H1 (cell line): ENCODE measurements around the gene CHRDL2. TPM values are rescaled to one million over a fixed set of nuclear protein-coding genes. Genes with fewer than 3 reads are reported as not detected.

Experiments used
- CTCF ChIA-PET: fragments of 300-600 bp; sonication (Branson Sonifier 250); formaldehyde crosslinking; loops from one replicate; lab custom pipeline; 2021; ENCODE audit not compliant: partially characterized antibody; lab: Charles Lee
- POLR2A ChIA-PET: fragments of 300-600 bp; sonication (Branson Sonifier 250); formaldehyde crosslinking; loops from one replicate; lab custom pipeline; 2021; ENCODE audit warnings: inconsistent platforms; ENCODE audit not compliant: partially characterized antibody; lab: Charles Lee
- DNase-seq, 2 experiments: peaks; one replicate each; pipeline versions ENCODE4 v3.0.0 to v3.0.0-alpha.2; 2010 to 2022; ENCODE audit warnings: low spot score in 2 of 2, low read depth in 1 of 2, mixed read lengths in 1 of 2
- FAIRE-seq: peaks from 2 replicates; lab custom pipeline; 2011; peaks lifted over from hg19 to GRCh38; lab: Jason Lieb, UNC
- H2AFZ ChIP-seq: 2 replicates; pipeline ENCODE4 v1.8.1; 2012; ENCODE audit warnings: low read length, inconsistent platforms
- H2AK5ac ChIP-seq: 2 replicates; pipeline ENCODE4 v1.6.1; 2013; ENCODE audit warnings: low read depth, low read length
- H2BK120ac ChIP-seq: replicated peaks from 2 replicates; pipeline ENCODE3; 2013; ENCODE audit warnings: low read depth, low read length, inconsistent platforms
- H2BK12ac ChIP-seq: 2 replicates; pipeline ENCODE4 v1.6.1; 2013; ENCODE audit warnings: low read depth, low read length
- H2BK15ac ChIP-seq: 2 replicates; pipeline ENCODE4 v1.6.1; 2013; ENCODE audit warnings: low read length
- H2BK20ac ChIP-seq: 2 replicates; pipeline ENCODE4 v1.6.1; 2013; ENCODE audit warnings: low read length
- H2BK5ac ChIP-seq: 2 replicates; pipeline ENCODE4 v1.6.1; 2013; ENCODE audit warnings: low read depth, low read length
- H3K14ac ChIP-seq: 2 replicates; pipeline ENCODE4 v1.6.1; 2013; ENCODE audit warnings: inconsistent platforms; ENCODE audit not compliant: insufficient read length
- H3K18ac ChIP-seq: 2 replicates; pipeline ENCODE4 v1.6.1; 2013; ENCODE audit warnings: low read length; ENCODE audit errors: extremely low read depth
- H3K23ac ChIP-seq: 2 replicates; pipeline ENCODE4 v1.6.1; 2013; ENCODE audit warnings: inconsistent platforms; ENCODE audit not compliant: insufficient read length
- H3K23me2 ChIP-seq: 2 replicates; pipeline ENCODE4 v1.6.1; 2013; ENCODE audit warnings: low read depth, low read length
- H3K27ac ChIP-seq: 2 replicates; pipeline ENCODE4 v1.6.1; 2011; ENCODE audit warnings: low read depth, low read length, inconsistent platforms
- H3K27me3 ChIP-seq, 4 experiments: replicated peaks in 1 of 4; 1 replicate in 1 of 4; 2 replicates in 3 of 4; pipeline versions ENCODE4 v1.6.1 to v1.8.1; 2011 to 2013; ENCODE audit warnings: low read length in 3 of 4, mild to moderate bottlenecking in 3 of 4, inconsistent platforms in 2 of 4, mixed read lengths in 2 of 4, moderate library complexity in 1 of 4; ENCODE audit not compliant: control insufficient read depth in 3 of 4, insufficient read depth in 3 of 4; ENCODE audit errors: extremely low read depth in 1 of 4
- H3K36me3 ChIP-seq, 4 experiments: 2 replicates each; pipeline versions ENCODE4 v1.6.1 to v1.8.1; 2011 to 2013; ENCODE audit warnings: mild to moderate bottlenecking in 4 of 4, low read length in 3 of 4, moderate library complexity in 2 of 4, control low read depth in 1 of 4, inconsistent platforms in 1 of 4; ENCODE audit not compliant: insufficient read depth in 4 of 4, control insufficient read depth in 2 of 4
- H3K4ac ChIP-seq: replicated peaks from 2 replicates; pipeline ENCODE3; 2013; ENCODE audit warnings: low read length, low read depth, mixed read lengths, inconsistent platforms; ENCODE audit not compliant: insufficient read length
- H3K4me1 ChIP-seq, 4 experiments: replicated peaks in 1 of 4; 1 replicate in 1 of 4; 2 replicates in 3 of 4; pipeline versions ENCODE4 v1.6.1 to v1.8.1; 2011 to 2013; ENCODE audit warnings: low read length in 3 of 4, inconsistent platforms in 2 of 4, mixed read lengths in 1 of 4; ENCODE audit not compliant: insufficient read depth in 4 of 4, control insufficient read depth in 3 of 4
- H3K4me2 ChIP-seq, 2 experiments: 2 replicates each; pipeline versions ENCODE4 v1.6.1 to v1.8.1; 2011 to 2013; ENCODE audit warnings: low read depth in 2 of 2, low read length in 2 of 2, control low read depth in 1 of 2, inconsistent platforms in 1 of 2, mild to moderate bottlenecking in 1 of 2; ENCODE audit not compliant: insufficient read depth in 1 of 2
- H3K4me3 ChIP-seq, 4 experiments: fragments of 200-600, 300-600 bp in 1 of 4; sonication (generic), shearing (Covaris generic), sonication (Bioruptor Twin) in 1 of 4; 2 replicates each; pipeline versions ENCODE4 v1.5.1 to v1.8.1; 2011 to 2016; ENCODE audit warnings: low read length in 4 of 4, low read depth in 3 of 4, control low read depth in 2 of 4, inconsistent platforms in 2 of 4, mild to moderate bottlenecking in 2 of 4, mixed read lengths in 1 of 4, moderate library complexity in 1 of 4; ENCODE audit not compliant: insufficient read depth in 2 of 4; ENCODE audit errors: extremely low read depth in 1 of 4
- H3K56ac ChIP-seq: replicated peaks from 2 replicates; pipeline ENCODE3; 2013; ENCODE audit warnings: low read depth, mild to moderate bottlenecking, mixed read lengths, low read length, inconsistent platforms; ENCODE audit not compliant: insufficient read length
- H3K79me1 ChIP-seq: 2 replicates; pipeline ENCODE4 v1.6.1; 2013; ENCODE audit warnings: low read depth, low read length, control low read depth
- H3K79me2 ChIP-seq, 2 experiments: 2 replicates each; pipeline versions ENCODE4 v1.6.1 to v1.8.1; 2012 to 2013; ENCODE audit warnings: low read length in 2 of 2, mild to moderate bottlenecking in 2 of 2, inconsistent platforms in 1 of 2; ENCODE audit not compliant: insufficient read depth in 2 of 2, control insufficient read depth in 1 of 2
- H3K9ac ChIP-seq, 4 experiments: replicated peaks in 1 of 4; 1 replicate in 1 of 4; 2 replicates in 3 of 4; pipeline versions ENCODE4 v1.6.1 to v1.8.1; 2011 to 2013; ENCODE audit warnings: low read depth in 3 of 4, low read length in 3 of 4, control low read depth in 2 of 4, mild to moderate bottlenecking in 2 of 4, moderate library complexity in 2 of 4, inconsistent platforms in 1 of 4; ENCODE audit errors: extremely low read depth in 1 of 4
- H3K9me3 ChIP-seq, 2 experiments: 2 replicates each; pipeline versions ENCODE4 v1.6.1 to v1.8.1; 2012 to 2013; ENCODE audit warnings: mild to moderate bottlenecking in 2 of 2, moderate library complexity in 2 of 2, control low read depth in 1 of 2, inconsistent platforms in 1 of 2, low read depth in 1 of 2, low read length in 1 of 2, mixed read lengths in 1 of 2; ENCODE audit not compliant: insufficient read depth in 2 of 2
- H4K20me1 ChIP-seq, 2 experiments: replicated peaks in 1 of 2; 2 replicates each; pipeline versions ENCODE3 to v1.8.1; 2011 to 2013; ENCODE audit warnings: inconsistent platforms in 2 of 2, low read length in 2 of 2, mild to moderate bottlenecking in 1 of 2; ENCODE audit not compliant: insufficient read depth in 2 of 2, control insufficient read depth in 1 of 2
- H4K5ac ChIP-seq: 2 replicates; pipeline ENCODE4 v1.6.1; 2013; ENCODE audit warnings: low read length, low read depth, mixed read lengths, inconsistent platforms; ENCODE audit not compliant: insufficient read length
- H4K8ac ChIP-seq: 2 replicates; pipeline ENCODE4 v1.8.0; 2013; ENCODE audit warnings: mild to moderate bottlenecking, moderate library complexity, low read length, inconsistent platforms; ENCODE audit not compliant: insufficient read depth; ENCODE audit errors: extremely low read depth
- H4K91ac ChIP-seq: replicated peaks from 2 replicates; pipeline ENCODE3; 2013; ENCODE audit warnings: low read length, mixed read lengths, inconsistent platforms; ENCODE audit not compliant: insufficient read length
- CHD2 ChIP-seq: IDR thresholded peaks from 2 replicates; pipeline ENCODE4 v1.6.1; 2012; ENCODE audit warnings: low read length, improper control_type of control experiment
- CREB1 ChIP-seq: IDR thresholded peaks from 2 replicates; pipeline ENCODE4 v1.6.1; 2012; ENCODE audit warnings: inconsistent platforms
- CTBP2 ChIP-seq: IDR thresholded peaks from 2 replicates; pipeline ENCODE4 v1.7.0; 2011; ENCODE audit warnings: borderline replicate concordance, mild to moderate bottlenecking, moderate library complexity, mixed read lengths, low read length; ENCODE audit not compliant: insufficient read depth, insufficient read length
- HDAC2 ChIP-seq, 2 experiments: fragments of 300-600 bp in 1 of 2; sonication (generic) in 1 of 2; IDR thresholded peaks; 2 replicates each; pipeline ENCODE4 v1.6.1; 2011 to 2012; ENCODE audit warnings: low read depth in 2 of 2, low read length in 2 of 2, mild to moderate bottlenecking in 2 of 2, moderate library complexity in 2 of 2, borderline replicate concordance in 1 of 2, inconsistent platforms in 1 of 2
- MAFK ChIP-seq: IDR thresholded peaks from 2 replicates; pipeline ENCODE4 v1.6.1; 2012; ENCODE audit warnings: low read depth, mild to moderate bottlenecking, improper control_type of control experiment, low read length
- PHF8 ChIP-seq: fragments of 200-600 bp; sonication (generic); conservative IDR thresholded peaks from 2 replicates; pipeline ENCODE4 v1.7.1; 2012; ENCODE audit warnings: low read depth, mild to moderate bottlenecking, inconsistent platforms, low read length, moderate library complexity
- POLR2A ChIP-seq, 2 experiments: IDR thresholded peaks; 1 replicate in 1 of 2; 2 replicates in 1 of 2; pipeline ENCODE4 v1.6.1; 2011; ENCODE audit warnings: low read depth in 2 of 2, low read length in 2 of 2, mild to moderate bottlenecking in 2 of 2; ENCODE audit errors: control extremely low read depth in 1 of 2
- RBBP5 ChIP-seq: IDR thresholded peaks from 2 replicates; pipeline ENCODE4 v1.7.1; 2012; ENCODE audit warnings: low read depth, mild to moderate bottlenecking, inconsistent platforms, low read length, moderate library complexity, borderline replicate concordance
- SP1 ChIP-seq: IDR thresholded peaks from 2 replicates; pipeline ENCODE4 v1.6.1; 2011; ENCODE audit warnings: low read depth, low read length
- SP4 ChIP-seq: IDR thresholded peaks from 2 replicates; pipeline ENCODE4 v1.6.1; 2012; ENCODE audit warnings: low read length, inconsistent platforms
- SUZ12 ChIP-seq: fragments of 200-600 bp; sonication (generic); IDR thresholded peaks from 2 replicates; pipeline ENCODE4 v1.6.1; 2012; ENCODE audit warnings: mild to moderate bottlenecking, inconsistent platforms, low read length, moderate library complexity, mixed read lengths
- ZNF274 ChIP-seq: IDR thresholded peaks from 2 replicates; pipeline ENCODE4 v1.7.0; 2012; ENCODE audit warnings: low read length, borderline replicate concordance; ENCODE audit errors: extremely low read depth
- polyA plus RNA-seq, 7 experiments: library from polyadenylated mRNA; depleted of rRNA in 3 of 7; stranded (reverse) in 5 of 7; unstranded in 2 of 7; fragments of >200 nt in 5 of 7; fragments of 200-250 nt in 2 of 7; gene quantifications; 1 replicate in 5 of 7; 2 replicates in 1 of 7; 4 replicates in 1 of 7; pipeline versions ENCODE4 v1.2.1 to v1.2.3, GENCODE V29; 2011 to 2013; ENCODE audit warnings: missing spikeins in 2 of 7, mixed read lengths in 2 of 7
- total RNA-seq: library from RNA; stranded (reverse); fragmentation: NEBNext Ultra II Directional; extraction: Animal tissue kit (Norgen Biotek cat#: 25700); gene quantifications from 2 replicates; pipeline ENCODE4 v1.2.1, GENCODE V29; 2021
- TF ChIP-seq, protein P1 (sequence below), 3 experiments: IDR thresholded peaks; 1 replicate in 2 of 3; 2 replicates in 1 of 3; pipeline versions ENCODE4 v1.5.1 to v1.6.1; 2011; ENCODE audit warnings: low read length in 3 of 3, mild to moderate bottlenecking in 3 of 3, inconsistent platforms in 2 of 3, low read depth in 1 of 3, moderate library complexity in 1 of 3; ENCODE audit not compliant: insufficient read depth in 1 of 3; ENCODE audit errors: control extremely low read depth in 1 of 3

Gene CHRDL2
- total and polyA plus RNA-seq, 2 of the 8 experiments (the other 6 are each of a cell fraction or from before 2014, with no cell fraction given): 0.26 to 0.48 TPM

DNA sequence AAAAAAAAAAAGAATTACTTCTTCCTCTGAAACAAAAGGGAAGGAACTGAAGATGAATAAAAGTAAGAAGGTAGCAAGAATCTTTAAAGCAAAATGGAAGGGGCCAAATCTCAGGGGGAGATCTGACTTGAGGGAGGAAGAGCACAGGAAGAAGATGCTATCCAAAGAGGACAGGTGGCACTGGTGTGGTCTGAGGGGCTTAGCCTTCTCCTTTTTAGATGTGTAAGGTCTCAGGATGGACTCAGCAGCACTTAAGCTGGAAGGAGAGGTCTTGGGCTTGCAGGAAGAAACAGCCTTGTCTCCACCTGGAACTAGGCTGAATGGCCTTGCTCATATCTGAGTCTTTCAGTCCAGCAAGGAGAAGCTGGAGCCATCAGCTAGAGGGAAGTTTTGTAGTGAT is 12.4 kb upstream of the CHRDL2 start:
- Histone ChIP-seq H3K36me3 (no peaks in the 10 kb centered on the region), H3K23ac (no peak overlapping the region), H3K56ac (no peak overlapping the region), H2AK5ac (no peak overlapping the region), H3K4me1 (peaks cover 3 to 4% (median 3%) of the 10 kb centered on the region in 4 experiments; a peak in 5 of 7 replicates), H3K79me2 (no peaks in the 10 kb centered on the region), H3K14ac (no peak overlapping the region), H3K27ac (no peak overlapping the region), H2BK5ac (no peak overlapping the region), H3K4me2 (no peak overlapping the region), H2AFZ (0 out of 2 replicates have a peak overlapping the region, but pooled peaks have one; percentile 10), H3K4me3 (no peak overlapping the region), H3K9ac (no peak overlapping the region), H4K20me1 (no peaks in the 10 kb centered on the region), H3K79me1 (no peaks in the 10 kb centered on the region), H3K23me2 (no peaks in the 10 kb centered on the region; the same call in 1 of the 2 replicates), H3K9me3 (peaks cover 6% of the 10 kb centered on the region in 2 experiments), H3K4ac (no peak overlapping the region), H2BK15ac (no peak overlapping the region), H2BK20ac (no peak overlapping the region), H3K27me3 (peaks cover 0 to 2% (median 0%) of the 10 kb centered on the region in 4 experiments; a peak in 1 of 7 replicates), H3K18ac (no peak overlapping the region), H2BK120ac (no peak overlapping the region), H2BK12ac (no peak overlapping the region), H4K5ac (no peak overlapping the region), H4K91ac (no peak overlapping the region), H4K8ac (no peak overlapping the region)
- no peak for DNase-seq
- POLR2A ChIA-PET: interaction anchor here (1.0 to 1.5 kb wide), 2 partner anchors 10 to 24 kb away, joined by 3 to 4 read pairs; no protein-coding TSS in a partner anchor
- FAIRE-seq: no peak
- CTCF ChIA-PET: interaction anchor here (1.2 to 7.3 kb wide), 3 partner anchors 9 to 42 kb away, joined by 3 to 72 read pairs (median 19); no protein-coding TSS in a partner anchor
- TF ChIP-seq POLR2A (IDR thresholded peaks at IDR 0.05; ENCODE audit: control extremely low read depth in 1 of 2, low read depth in 2 of 2, low read length in 2 of 2) (no peak), RBBP5 (no peak), SP1 (no peak), ZNF274 (no peak), SP4 (no peak), SUZ12 (no peak), PHF8 (no peak), MAFK (no peak), CREB1 (no peak), CHD2 (no peak), HDAC2 (IDR thresholded peaks at IDR 0.05; ENCODE audit: borderline replicate concordance in 1 of 2, low read depth in 2 of 2, low read length in 2 of 2) (no peak), CTBP2 (no peak)
- TF ChIP-seq, protein P1, sequence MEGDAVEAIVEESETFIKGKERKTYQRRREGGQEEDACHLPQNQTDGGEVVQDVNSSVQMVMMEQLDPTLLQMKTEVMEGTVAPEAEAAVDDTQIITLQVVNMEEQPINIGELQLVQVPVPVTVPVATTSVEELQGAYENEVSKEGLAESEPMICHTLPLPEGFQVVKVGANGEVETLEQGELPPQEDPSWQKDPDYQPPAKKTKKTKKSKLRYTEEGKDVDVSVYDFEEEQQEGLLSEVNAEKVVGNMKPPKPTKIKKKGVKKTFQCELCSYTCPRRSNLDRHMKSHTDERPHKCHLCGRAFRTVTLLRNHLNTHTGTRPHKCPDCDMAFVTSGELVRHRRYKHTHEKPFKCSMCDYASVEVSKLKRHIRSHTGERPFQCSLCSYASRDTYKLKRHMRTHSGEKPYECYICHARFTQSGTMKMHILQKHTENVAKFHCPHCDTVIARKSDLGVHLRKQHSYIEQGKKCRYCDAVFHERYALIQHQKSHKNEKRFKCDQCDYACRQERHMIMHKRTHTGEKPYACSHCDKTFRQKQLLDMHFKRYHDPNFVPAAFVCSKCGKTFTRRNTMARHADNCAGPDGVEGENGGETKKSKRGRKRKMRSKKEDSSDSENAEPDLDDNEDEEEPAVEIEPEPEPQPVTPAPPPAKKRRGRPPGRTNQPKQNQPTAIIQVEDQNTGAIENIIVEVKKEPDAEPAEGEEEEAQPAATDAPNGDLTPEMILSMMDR (IDR thresholded peaks at IDR 0.05; ENCODE audit: control extremely low read depth in 1 of 3, insufficient read depth in 1 of 3, low read depth in 1 of 3, low read length in 3 of 3): no peak
